Lower leg skin (tissue), 4 donors: ENCODE results near the gene FARS2. TPM values are rescaled to one million over a fixed set of nuclear protein-coding genes. Genes with fewer than 3 reads are reported as not detected.

Source experiments
- DNase-seq, 2 donors: peaks; one replicate each; pipeline ENCODE4 v3.0.0-alpha.2; 2019; ENCODE audit warnings: low spot score in 2 of 2
- H3K4me3 ChIP-seq: fragments of 200-600 bp; sonication (generic); 2 replicates; pipeline ENCODE4 v1.5.1; 2017; ENCODE audit warnings: mild to moderate bottlenecking, low read depth; ENCODE audit not compliant: poor library complexity, severe bottlenecking
- CTCF ChIP-seq, 3 donors: fragments of 450-650 bp; IDR thresholded peaks; one replicate each; pipeline ENCODE4 v1.5.1; 2016; ENCODE audit warnings: antibody characterized with exemption in 3 of 3, mild to moderate bottlenecking in 3 of 3, moderate library complexity in 2 of 3
- POLR2A ChIP-seq, 2 donors: fragments of 450-650 bp; IDR thresholded peaks; one replicate each; pipeline ENCODE4 v1.6.1; 2016 to 2017; ENCODE audit warnings: antibody characterized with exemption in 2 of 2, mild to moderate bottlenecking in 1 of 2, moderate library complexity in 1 of 2
- WGBS, 2 donors: methylation state at CpG; one replicate each; pipeline ENCODE4 v1.1.5; 2018; 5-methylcytosine and 5-hydroxymethylcytosine counted together
- intact Hi-C: fragments of 100-400 bp; cut with DNase I; formaldehyde crosslinking; loops from one replicate; pipeline ENCODE4 v1.15.0; 2023; ENCODE audit warnings: low total_unique reads
- total RNA-seq, 4 donors: library from RNA; depleted of rRNA; stranded (reverse); fragments of >200 nt; gene quantifications; one replicate each; pipeline ENCODE4 v1.1.0, GENCODE V29; 2016

FARS2 gene
- total RNA-seq, 4 donors from 2014 or later: 7.0 to 14.7 (median 11.1) TPM

GRCh38 chr6:5294392-5295211 lies 33.3 kb downstream of the FARS2 start:
- TF ChIP-seq POLR2A (IDR thresholded peaks at IDR 0.05): no peak
- no peak for TF ChIP-seq CTCF (IDR thresholded peaks at IDR 0.05)
- no peak for DNase-seq
- 74 to 76% methylated on average over 11 of the region's 11 CpGs for WGBS, 2 donors
- H3K4me3 ChIP-seq: no peak overlapping the region
- intact Hi-C loops: no loop called here

- intact Hi-C loops: no loop called here
- 74 to 76% methylated on average over 7 of the region's 7 CpGs for WGBS, 2 donors
- H3K4me3 ChIP-seq: no peak overlapping the region
- TF ChIP-seq POLR2A (IDR thresholded peaks at IDR 0.05) (no peak), CTCF (IDR thresholded peaks at IDR 0.05) (no peak)
- no peak for DNase-seq
Observed at GRCh38 chr6:5295623-5296022, 34.3 kb downstream of the FARS2 start.

GRCh38 chr6:5300206-5300764 lies 39.0 kb downstream of the FARS2 start:
- 67 to 78% methylated on average over 1 of the region's 1 CpG for WGBS, 2 donors
- intact Hi-C loops: no loop called here

GRCh38 chr6:5302220-5302946 lies 41.1 kb downstream of the FARS2 start:
- intact Hi-C loops: no loop called here
- no peak for DNase-seq

More at GRCh38 chr6:5300206-5300764, 39.0 kb downstream of the FARS2 start:
- no peak for DNase-seq
- no peak for TF ChIP-seq POLR2A (IDR thresholded peaks at IDR 0.05)
- TF ChIP-seq CTCF (IDR thresholded peaks at IDR 0.05): no peak
- H3K4me3 ChIP-seq: no peak overlapping the region

More at GRCh38 chr6:5302220-5302946, 41.1 kb downstream of the FARS2 start:
- TF ChIP-seq POLR2A (IDR thresholded peaks at IDR 0.05): no peak
- no peak for TF ChIP-seq CTCF (IDR thresholded peaks at IDR 0.05)
- no peak overlapping the region for H3K4me3 ChIP-seq
- WGBS, 2 donors: 59 to 68% methylated on average over 10 of the region's 10 CpGs
